GM23338 (cell line): ENCODE data around the gene KRTAP10-1. TPM values are rescaled to one million over a fixed set of nuclear protein-coding genes. Genes with fewer than 3 reads are reported as not detected.

Experiments used
- ATAC-seq: fragments of 200-7000 bp; cut with Tn5 transposase; 3 replicates; pipeline ENCODE4 v1.9.1; 2020
- DNase-seq: peaks from one replicate; pipeline ENCODE4 v3.0.0-alpha.2; 2015; ENCODE audit warnings: low spot score
- H2AFZ ChIP-seq: fragments of 200-600 bp; sonication (generic); 2 replicates; pipeline ENCODE4 v1.8.0; 2016; ENCODE audit warnings: antibody characterized with exemption, mild to moderate bottlenecking, moderate library complexity
- H3F3A ChIP-seq: fragments of 200-600 bp; sonication (generic); replicated peaks from 2 replicates; pipeline ENCODE4 v1.8.0; 2017; ENCODE audit warnings: antibody characterized with exemption, mixed run types, low read depth
- H3K27ac ChIP-seq: fragments of 200-600 bp; sonication (generic); 2 replicates; pipeline ENCODE4 v1.6.1; 2016; ENCODE audit warnings: low read depth
- H3K27me3 ChIP-seq: fragments of 200-600 bp; sonication (generic); 2 replicates; pipeline ENCODE4 v1.8.0; 2016; ENCODE audit warnings: mild to moderate bottlenecking, mixed run types, moderate library complexity; ENCODE audit not compliant: insufficient read depth
- H3K36me3 ChIP-seq: fragments of 200-600 bp; sonication (generic); 2 replicates; pipeline ENCODE4 v1.8.0; 2016; ENCODE audit warnings: mild to moderate bottlenecking; ENCODE audit not compliant: insufficient read depth
- H3K4me1 ChIP-seq: fragments of 200-600 bp; sonication (generic); 2 replicates; pipeline ENCODE4 v1.8.0; 2016; ENCODE audit warnings: mild to moderate bottlenecking, moderate library complexity; ENCODE audit not compliant: insufficient read depth
- H3K4me2 ChIP-seq: fragments of 200-600 bp; sonication (generic); 2 replicates; pipeline ENCODE4 v1.7.1; 2017; ENCODE audit warnings: mixed run types
- H3K4me3 ChIP-seq: fragments of 200-600 bp; sonication (generic); 2 replicates; pipeline ENCODE4 v1.6.1; 2016; ENCODE audit warnings: mixed run types
- H3K79me2 ChIP-seq: fragments of 200-600 bp; sonication (generic); replicated peaks from 2 replicates; pipeline ENCODE4 v1.8.0; 2017; ENCODE audit warnings: mild to moderate bottlenecking; ENCODE audit not compliant: insufficient read depth
- H3K9me2 ChIP-seq: fragments of 200-600 bp; sonication (generic); 2 replicates; pipeline ENCODE4 v1.8.0; 2017; ENCODE audit not compliant: insufficient read depth
- H4K20me1 ChIP-seq: fragments of 200-600 bp; sonication (generic); replicated peaks from 2 replicates; pipeline ENCODE4 v1.8.0; 2017; ENCODE audit warnings: mild to moderate bottlenecking; ENCODE audit not compliant: insufficient read depth
- H3K27ac Mint-ChIP-seq: 2 replicates; pipeline ENCODE4 v1.8.0; 2020; ENCODE audit warnings: inconsistent platforms, mild to moderate bottlenecking, moderate library complexity, mixed read lengths
- H3K27me3 Mint-ChIP-seq: 3 replicates; pipeline ENCODE4 v1.8.0; 2022; ENCODE audit warnings: low read depth, mild to moderate bottlenecking, moderate library complexity, mixed read lengths, inconsistent platforms; ENCODE audit not compliant: insufficient read depth, poor library complexity
- H3K36me3 Mint-ChIP-seq: 3 replicates; pipeline ENCODE4 v1.8.0; 2021; ENCODE audit warnings: low read depth, mild to moderate bottlenecking, inconsistent platforms, moderate library complexity, mixed read lengths
- H3K4me1 Mint-ChIP-seq: 3 replicates; pipeline ENCODE4 v1.8.0; 2020; ENCODE audit warnings: mild to moderate bottlenecking, inconsistent platforms, mixed read lengths
- H3K4me3 Mint-ChIP-seq: 3 replicates; pipeline ENCODE4 v1.8.0; 2021; ENCODE audit warnings: moderate library complexity, mild to moderate bottlenecking, inconsistent platforms, mixed read lengths
- H3K9me3 Mint-ChIP-seq: 3 replicates; pipeline ENCODE4 v1.8.0; 2020; ENCODE audit warnings: moderate library complexity, mild to moderate bottlenecking, inconsistent platforms, mixed read lengths
- EZH2phosphoT487 ChIP-seq: fragments of 200-600 bp; sonication (generic); IDR thresholded peaks from one replicate; pipeline ENCODE4 v1.8.1; 2018; ENCODE audit warnings: antibody characterized with exemption; ENCODE audit not compliant: unreplicated experiment
- POLR2AphosphoS5 ChIP-seq: IDR thresholded peaks from 2 replicates; pipeline ENCODE4 v1.6.1; 2016; ENCODE audit warnings: antibody characterized with exemption, low read depth
- STAT1 ChIP-seq: IDR thresholded peaks from one replicate; pipeline ENCODE4 v1.6.1; 2016; ENCODE audit warnings: antibody characterized with exemption; ENCODE audit not compliant: unreplicated experiment
- ZNF114 ChIP-seq: fragments of 250-450 bp; sonication (Bioruptor Pico); IDR thresholded peaks from 2 replicates; pipeline ENCODE4 v1.5.0; 2020; ENCODE audit warnings: mild to moderate bottlenecking, moderate library complexity
- ZNF331 ChIP-seq: fragments of 250-450 bp; sonication (Bioruptor Pico); IDR thresholded peaks from 2 replicates; pipeline ENCODE4 v1.5.0; 2020; ENCODE audit warnings: low read depth, mild to moderate bottlenecking, moderate library complexity
- polyA plus RNA-seq: library from polyadenylated mRNA; unstranded; fragments of >200 nt; fragmentation: Nextera tagmentation; extraction: Ambion mirVana; gene quantifications from 2 replicates; pipeline ENCODE4 v1.2.1, GENCODE V29; 2016
- total RNA-seq: library from RNA; depleted of rRNA; stranded (reverse); fragments of >200 nt; shearing (Covaris generic); gene quantifications from 2 replicates; pipeline ENCODE4 v1.2.3, GENCODE V29; 2014
- TF ChIP-seq, protein P1 (sequence below): IDR thresholded peaks from one replicate; pipeline ENCODE4 v1.6.1; 2018; ENCODE audit warnings: antibody characterized with exemption; ENCODE audit not compliant: unreplicated experiment
- TF ChIP-seq, protein P2 (sequence below), 2 experiments: fragments of 200-600 bp in 1 of 2; sonication (generic) in 1 of 2; conservative IDR thresholded peaks; 2 replicates each; pipeline versions ENCODE4 v1.5.1 to v1.6.1; 2016 to 2017; ENCODE audit warnings: antibody characterized with exemption in 2 of 2, low read depth in 2 of 2, mild to moderate bottlenecking in 2 of 2, moderate library complexity in 1 of 2
- TF ChIP-seq, protein P3 (sequence below): fragments of 250-450 bp; sonication (Bioruptor Pico); IDR thresholded peaks from 2 replicates; pipeline ENCODE4 v1.5.0; 2020; ENCODE audit warnings: mild to moderate bottlenecking, moderate library complexity

KRTAP10-1 gene
- total and polyA plus RNA-seq, 2 experiments from 2014 or later = not detected

DNA sequence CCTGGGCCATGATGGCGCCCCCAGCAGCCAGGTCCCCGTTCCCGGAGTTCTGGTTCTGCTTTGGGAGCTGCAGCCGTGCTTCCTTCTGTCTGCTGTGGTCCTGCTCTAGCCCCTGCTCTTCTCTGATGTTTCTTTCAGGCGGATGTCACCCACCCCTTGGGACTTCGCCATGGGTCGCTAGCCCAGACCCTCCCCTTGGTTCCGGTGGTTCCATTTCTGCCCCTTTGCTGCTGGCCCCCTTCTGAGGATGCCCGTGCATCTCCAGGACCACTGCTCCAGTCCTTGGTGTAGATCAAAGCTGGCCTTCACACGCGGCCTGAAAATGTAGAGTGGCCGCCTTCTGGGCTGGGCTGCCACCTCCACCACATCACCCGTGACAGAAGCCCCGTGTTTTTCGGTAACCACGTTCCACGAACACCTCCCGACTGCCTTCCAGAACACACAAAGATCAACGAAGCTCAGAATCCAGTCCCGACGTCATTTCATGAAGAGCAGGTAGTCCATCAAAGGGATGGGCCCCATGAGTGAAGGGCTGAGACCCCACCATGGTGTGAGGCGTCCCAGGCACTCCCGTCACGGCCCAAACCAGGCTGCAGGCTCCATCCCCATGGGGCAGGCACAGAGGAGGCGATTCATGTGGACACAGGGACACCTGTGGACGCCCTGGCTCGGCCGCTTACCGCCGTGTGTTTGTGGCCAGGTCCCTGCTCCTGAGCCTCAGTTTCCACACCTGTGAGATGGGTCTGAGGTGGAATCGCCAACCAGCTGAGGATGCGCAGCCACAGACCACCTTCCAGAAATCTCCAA is 24.4 kb downstream of the KRTAP10-1 start:
- no peaks in the 10 kb centered on the region for H3K36me3 ChIP-seq
- H3K4me1 ChIP-seq = no peaks in the 10 kb centered on the region
- ATAC-seq (no peak), DNase-seq (no peak)
- H3K4me3 ChIP-seq = no peak overlapping the region
- H3K36me3 Mint-ChIP-seq = peaks cover 4% of the 10 kb centered on the region; the same call in 1 of the 3 replicates
- H3F3A ChIP-seq = no peaks in the 10 kb centered on the region
- peaks cover 10% of the 10 kb centered on the region for H3K27me3 Mint-ChIP-seq
- TF ChIP-seq, protein P1, sequence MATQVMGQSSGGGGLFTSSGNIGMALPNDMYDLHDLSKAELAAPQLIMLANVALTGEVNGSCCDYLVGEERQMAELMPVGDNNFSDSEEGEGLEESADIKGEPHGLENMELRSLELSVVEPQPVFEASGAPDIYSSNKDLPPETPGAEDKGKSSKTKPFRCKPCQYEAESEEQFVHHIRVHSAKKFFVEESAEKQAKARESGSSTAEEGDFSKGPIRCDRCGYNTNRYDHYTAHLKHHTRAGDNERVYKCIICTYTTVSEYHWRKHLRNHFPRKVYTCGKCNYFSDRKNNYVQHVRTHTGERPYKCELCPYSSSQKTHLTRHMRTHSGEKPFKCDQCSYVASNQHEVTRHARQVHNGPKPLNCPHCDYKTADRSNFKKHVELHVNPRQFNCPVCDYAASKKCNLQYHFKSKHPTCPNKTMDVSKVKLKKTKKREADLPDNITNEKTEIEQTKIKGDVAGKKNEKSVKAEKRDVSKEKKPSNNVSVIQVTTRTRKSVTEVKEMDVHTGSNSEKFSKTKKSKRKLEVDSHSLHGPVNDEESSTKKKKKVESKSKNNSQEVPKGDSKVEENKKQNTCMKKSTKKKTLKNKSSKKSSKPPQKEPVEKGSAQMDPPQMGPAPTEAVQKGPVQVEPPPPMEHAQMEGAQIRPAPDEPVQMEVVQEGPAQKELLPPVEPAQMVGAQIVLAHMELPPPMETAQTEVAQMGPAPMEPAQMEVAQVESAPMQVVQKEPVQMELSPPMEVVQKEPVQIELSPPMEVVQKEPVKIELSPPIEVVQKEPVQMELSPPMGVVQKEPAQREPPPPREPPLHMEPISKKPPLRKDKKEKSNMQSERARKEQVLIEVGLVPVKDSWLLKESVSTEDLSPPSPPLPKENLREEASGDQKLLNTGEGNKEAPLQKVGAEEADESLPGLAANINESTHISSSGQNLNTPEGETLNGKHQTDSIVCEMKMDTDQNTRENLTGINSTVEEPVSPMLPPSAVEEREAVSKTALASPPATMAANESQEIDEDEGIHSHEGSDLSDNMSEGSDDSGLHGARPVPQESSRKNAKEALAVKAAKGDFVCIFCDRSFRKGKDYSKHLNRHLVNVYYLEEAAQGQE = no peak
- TF ChIP-seq, protein P2, sequence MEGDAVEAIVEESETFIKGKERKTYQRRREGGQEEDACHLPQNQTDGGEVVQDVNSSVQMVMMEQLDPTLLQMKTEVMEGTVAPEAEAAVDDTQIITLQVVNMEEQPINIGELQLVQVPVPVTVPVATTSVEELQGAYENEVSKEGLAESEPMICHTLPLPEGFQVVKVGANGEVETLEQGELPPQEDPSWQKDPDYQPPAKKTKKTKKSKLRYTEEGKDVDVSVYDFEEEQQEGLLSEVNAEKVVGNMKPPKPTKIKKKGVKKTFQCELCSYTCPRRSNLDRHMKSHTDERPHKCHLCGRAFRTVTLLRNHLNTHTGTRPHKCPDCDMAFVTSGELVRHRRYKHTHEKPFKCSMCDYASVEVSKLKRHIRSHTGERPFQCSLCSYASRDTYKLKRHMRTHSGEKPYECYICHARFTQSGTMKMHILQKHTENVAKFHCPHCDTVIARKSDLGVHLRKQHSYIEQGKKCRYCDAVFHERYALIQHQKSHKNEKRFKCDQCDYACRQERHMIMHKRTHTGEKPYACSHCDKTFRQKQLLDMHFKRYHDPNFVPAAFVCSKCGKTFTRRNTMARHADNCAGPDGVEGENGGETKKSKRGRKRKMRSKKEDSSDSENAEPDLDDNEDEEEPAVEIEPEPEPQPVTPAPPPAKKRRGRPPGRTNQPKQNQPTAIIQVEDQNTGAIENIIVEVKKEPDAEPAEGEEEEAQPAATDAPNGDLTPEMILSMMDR (conservative IDR thresholded peaks at IDR 0.05; ENCODE audit: low read depth in 2 of 2) = peak in 1 of 2 experiments; percentile 21; a peak in 2 of 4 replicates
- H4K20me1 ChIP-seq = no peaks in the 10 kb centered on the region
- no peak overlapping the region for H3K27ac ChIP-seq
- no peaks in the 10 kb centered on the region; the same call in 2 of the 3 replicates for H3K4me1 Mint-ChIP-seq
- no peak overlapping the region for H3K27ac Mint-ChIP-seq
- H3K27me3 ChIP-seq = no peaks in the 10 kb centered on the region
- no peak overlapping the region for H3K4me3 Mint-ChIP-seq
- H2AFZ ChIP-seq = no peak overlapping the region
- no peak overlapping the region for H3K4me2 ChIP-seq
- H3K79me2 ChIP-seq = no peaks in the 10 kb centered on the region
- H3K9me2 ChIP-seq = 0 out of 2 replicates have a peak, but pooled peaks cover 6% of the 10 kb centered on the region
- H3K9me3 Mint-ChIP-seq = peaks cover 3% of the 10 kb centered on the region; the same call in 1 of the 3 replicates

DNA sequence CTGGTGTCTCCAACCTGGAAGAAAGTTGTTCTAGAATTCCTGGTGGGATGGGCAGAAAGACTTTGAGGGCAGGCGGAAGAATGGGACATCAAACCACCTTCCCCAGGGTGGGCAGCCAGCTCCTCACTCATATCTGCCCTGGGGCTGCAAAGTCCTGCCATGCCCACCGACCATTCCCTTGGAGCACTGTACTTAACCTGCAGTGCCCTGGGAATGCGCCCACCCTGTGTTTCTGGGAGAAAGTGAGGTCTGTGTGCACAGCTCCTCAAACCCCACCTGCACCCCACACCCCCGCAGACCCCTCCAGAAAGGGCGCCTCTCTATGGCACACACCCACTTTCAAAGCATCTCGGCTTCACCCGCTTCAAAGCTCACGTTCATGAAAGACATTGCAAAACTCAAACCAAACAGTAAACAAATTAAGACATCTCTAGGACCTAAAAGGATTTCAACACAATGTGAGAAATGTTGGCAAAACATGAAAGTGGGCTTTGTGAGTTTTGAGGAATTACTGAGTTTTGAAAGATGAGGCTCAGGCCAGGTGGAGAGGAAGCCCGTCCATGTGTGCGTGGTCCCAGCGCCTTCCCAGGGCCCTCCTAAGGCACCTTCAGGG is 25.1 kb downstream of the KRTAP10-1 start:
- Histone ChIP-seq H3K4me1 (no peaks in the 10 kb centered on the region), H3K4me3 (no peak overlapping the region), H3K79me2 (no peaks in the 10 kb centered on the region), H3K4me2 (no peak overlapping the region), H3K27ac (no peak overlapping the region), H3K27me3 (no peaks in the 10 kb centered on the region), H3K36me3 (no peaks in the 10 kb centered on the region), H3K9me2 (0 out of 2 replicates have a peak, but pooled peaks cover 6% of the 10 kb centered on the region), H2AFZ (no peak overlapping the region), H3F3A (no peaks in the 10 kb centered on the region), H4K20me1 (no peaks in the 10 kb centered on the region)
- H3K27ac Mint-ChIP-seq = no peak overlapping the region
- no peak for ATAC-seq
- peaks cover 10% of the 10 kb centered on the region for H3K27me3 Mint-ChIP-seq
- DNase-seq = no peak
- no peaks in the 10 kb centered on the region; the same call in 2 of the 3 replicates for H3K4me1 Mint-ChIP-seq
- H3K9me3 Mint-ChIP-seq = peaks cover 3% of the 10 kb centered on the region; the same call in 1 of the 3 replicates
- peaks cover 4% of the 10 kb centered on the region; the same call in 1 of the 3 replicates for H3K36me3 Mint-ChIP-seq
- H3K4me3 Mint-ChIP-seq = no peak overlapping the region; the same call in 2 of the 3 replicates
- no peak for TF ChIP-seq EZH2phosphoT487
- no peak for TF ChIP-seq POLR2AphosphoS5
- TF ChIP-seq ZNF331 (CRISPR knock-in tag) = no peak
- TF ChIP-seq, protein P3, sequence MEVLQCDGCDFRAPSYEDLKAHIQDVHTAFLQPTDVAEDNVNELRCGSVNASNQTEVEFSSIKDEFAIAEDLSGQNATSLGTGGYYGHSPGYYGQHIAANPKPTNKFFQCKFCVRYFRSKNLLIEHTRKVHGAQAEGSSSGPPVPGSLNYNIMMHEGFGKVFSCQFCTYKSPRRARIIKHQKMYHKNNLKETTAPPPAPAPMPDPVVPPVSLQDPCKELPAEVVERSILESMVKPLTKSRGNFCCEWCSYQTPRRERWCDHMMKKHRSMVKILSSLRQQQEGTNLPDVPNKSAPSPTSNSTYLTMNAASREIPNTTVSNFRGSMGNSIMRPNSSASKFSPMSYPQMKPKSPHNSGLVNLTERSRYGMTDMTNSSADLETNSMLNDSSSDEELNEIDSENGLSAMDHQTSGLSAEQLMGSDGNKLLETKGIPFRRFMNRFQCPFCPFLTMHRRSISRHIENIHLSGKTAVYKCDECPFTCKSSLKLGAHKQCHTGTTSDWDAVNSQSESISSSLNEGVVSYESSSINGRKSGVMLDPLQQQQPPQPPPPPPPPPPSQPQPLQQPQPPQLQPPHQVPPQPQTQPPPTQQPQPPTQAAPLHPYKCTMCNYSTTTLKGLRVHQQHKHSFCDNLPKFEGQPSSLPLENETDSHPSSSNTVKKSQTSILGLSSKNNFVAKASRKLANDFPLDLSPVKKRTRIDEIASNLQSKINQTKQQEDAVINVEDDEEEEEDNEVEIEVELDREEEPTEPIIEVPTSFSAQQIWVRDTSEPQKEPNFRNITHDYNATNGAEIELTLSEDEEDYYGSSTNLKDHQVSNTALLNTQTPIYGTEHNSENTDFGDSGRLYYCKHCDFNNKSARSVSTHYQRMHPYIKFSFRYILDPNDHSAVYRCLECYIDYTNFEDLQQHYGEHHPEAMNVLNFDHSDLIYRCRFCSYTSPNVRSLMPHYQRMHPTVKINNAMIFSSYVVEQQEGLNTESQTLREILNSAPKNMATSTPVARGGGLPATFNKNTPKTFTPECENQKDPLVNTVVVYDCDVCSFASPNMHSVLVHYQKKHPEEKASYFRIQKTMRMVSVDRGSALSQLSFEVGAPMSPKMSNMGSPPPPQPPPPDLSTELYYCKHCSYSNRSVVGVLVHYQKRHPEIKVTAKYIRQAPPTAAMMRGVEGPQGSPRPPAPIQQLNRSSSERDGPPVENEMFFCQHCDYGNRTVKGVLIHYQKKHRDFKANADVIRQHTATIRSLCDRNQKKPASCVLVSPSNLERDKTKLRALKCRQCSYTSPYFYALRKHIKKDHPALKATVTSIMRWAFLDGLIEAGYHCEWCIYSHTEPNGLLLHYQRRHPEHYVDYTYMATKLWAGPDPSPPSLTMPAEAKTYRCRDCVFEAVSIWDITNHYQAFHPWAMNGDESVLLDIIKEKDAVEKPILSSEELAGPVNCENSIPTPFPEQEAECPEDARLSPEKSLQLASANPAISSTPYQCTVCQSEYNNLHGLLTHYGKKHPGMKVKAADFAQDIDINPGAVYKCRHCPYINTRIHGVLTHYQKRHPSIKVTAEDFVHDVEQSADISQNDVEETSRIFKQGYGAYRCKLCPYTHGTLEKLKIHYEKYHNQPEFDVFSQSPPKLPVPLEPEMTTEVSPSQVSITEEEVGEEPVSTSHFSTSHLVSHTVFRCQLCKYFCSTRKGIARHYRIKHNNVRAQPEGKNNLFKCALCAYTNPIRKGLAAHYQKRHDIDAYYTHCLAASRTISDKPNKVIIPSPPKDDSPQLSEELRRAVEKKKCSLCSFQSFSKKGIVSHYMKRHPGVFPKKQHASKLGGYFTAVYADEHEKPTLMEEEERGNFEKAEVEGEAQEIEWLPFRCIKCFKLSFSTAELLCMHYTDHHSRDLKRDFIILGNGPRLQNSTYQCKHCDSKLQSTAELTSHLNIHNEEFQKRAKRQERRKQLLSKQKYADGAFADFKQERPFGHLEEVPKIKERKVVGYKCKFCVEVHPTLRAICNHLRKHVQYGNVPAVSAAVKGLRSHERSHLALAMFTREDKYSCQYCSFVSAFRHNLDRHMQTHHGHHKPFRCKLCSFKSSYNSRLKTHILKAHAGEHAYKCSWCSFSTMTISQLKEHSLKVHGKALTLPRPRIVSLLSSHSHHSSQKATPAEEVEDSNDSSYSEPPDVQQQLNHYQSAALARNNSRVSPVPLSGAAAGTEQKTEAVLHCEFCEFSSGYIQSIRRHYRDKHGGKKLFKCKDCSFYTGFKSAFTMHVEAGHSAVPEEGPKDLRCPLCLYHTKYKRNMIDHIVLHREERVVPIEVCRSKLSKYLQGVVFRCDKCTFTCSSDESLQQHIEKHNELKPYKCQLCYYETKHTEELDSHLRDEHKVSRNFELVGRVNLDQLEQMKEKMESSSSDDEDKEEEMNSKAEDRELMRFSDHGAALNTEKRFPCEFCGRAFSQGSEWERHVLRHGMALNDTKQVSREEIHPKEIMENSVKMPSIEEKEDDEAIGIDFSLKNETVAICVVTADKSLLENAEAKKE (CRISPR knock-in tag) = no peak
- TF ChIP-seq ZNF114 (CRISPR knock-in tag) = no peak
- TF ChIP-seq STAT1 = no peak
